ENCODE measurements around the gene BATF3.

BATF3 gene

DNA sequence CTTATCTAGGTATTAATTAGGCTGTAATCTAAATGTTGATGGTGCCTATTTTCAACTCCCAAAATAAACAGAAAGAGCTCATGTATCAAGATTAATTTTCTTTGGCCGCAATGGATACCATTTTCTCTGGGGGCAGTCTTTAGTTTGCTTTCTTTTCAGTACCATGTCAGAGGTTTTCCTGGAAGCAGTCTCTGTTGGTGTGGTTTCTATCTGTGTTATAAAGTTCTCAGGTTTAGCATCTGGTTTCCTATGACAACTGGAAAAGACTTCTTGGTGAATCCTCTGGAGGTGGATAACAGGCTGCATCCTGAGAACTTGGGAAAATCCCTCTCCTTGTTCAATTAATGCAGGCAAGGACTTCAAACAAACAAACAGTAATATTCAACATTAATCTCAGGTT, 38.7 kb upstream of the BATF3 start:
- Histone ChIP-seq H3K9me3 (replicated peaks in 1 of 2; ENCODE audit: control insufficient read depth in 2 of 2, insufficient read depth in 1 of 2, low read depth in 1 of 2, low read length in 2 of 2) (peaks cover 0 to 14% of the 10 kb centered on the region in 2 donors), H3K79me1 (ENCODE audit: low read depth, low read length) (no peaks in the 10 kb centered on the region), H3K9ac (ENCODE audit: low read depth, low read length, poor library complexity) (no peak overlapping the region), H2BK12ac (ENCODE audit: low read length) (no peak overlapping the region), H3K4me3 (ENCODE audit: low read length in 2 of 2) (no peak overlapping the region), H3K4ac (ENCODE audit: low read length) (no peak overlapping the region), H2AFZ (ENCODE audit: low read length) (no peak overlapping the region), H4K8ac (ENCODE audit: low read depth, low read length) (no peak overlapping the region), H2BK15ac (ENCODE audit: low read length) (no peak overlapping the region), H2AK5ac (ENCODE audit: low read depth, low read length) (no peak overlapping the region), H3K27ac (replicated peaks; ENCODE audit: low read length) (no peak overlapping the region), H2BK120ac (ENCODE audit: low read depth, low read length) (no peak overlapping the region), H2BK5ac (ENCODE audit: low read length) (no peak overlapping the region), H3K14ac (ENCODE audit: low read length) (no peak overlapping the region), H3K4me1 (ENCODE audit: control insufficient read depth in 2 of 2, insufficient read depth in 1 of 2, low read depth in 1 of 2, low read length in 2 of 2) (no peaks in the 10 kb centered on the region), H3K27me3 (ENCODE audit: control insufficient read depth in 3 of 3, insufficient read depth in 3 of 3, low read depth in 1 of 3, low read length in 3 of 3) (no peaks in the 10 kb centered on the region), H3K36me3 (replicated peaks in 1 of 2; ENCODE audit: control insufficient read depth in 2 of 2, insufficient read depth in 2 of 2, low read length in 2 of 2) (peaks cover 3 to 53% of the 10 kb centered on the region in 2 donors), H3K4me2 (ENCODE audit: insufficient read depth, low read length, poor library complexity, severe bottlenecking) (no peak overlapping the region), H3K18ac (ENCODE audit: low read length) (no peak overlapping the region), H3K23ac (ENCODE audit: low read depth, low read length, poor library complexity) (no peak overlapping the region), H4K91ac (ENCODE audit: low read depth, low read length, poor library complexity) (no peak overlapping the region)
- no CpG with 5 or more reads among the region's 1 CpG for WGBS, 2 donors (ENCODE audit: extremely low coverage in 2 of 2, insufficient read length in 2 of 2, insufficient replicate concordance in 1 of 2)
- DNase-seq (ENCODE audit: low spot score): no peak

DNA sequence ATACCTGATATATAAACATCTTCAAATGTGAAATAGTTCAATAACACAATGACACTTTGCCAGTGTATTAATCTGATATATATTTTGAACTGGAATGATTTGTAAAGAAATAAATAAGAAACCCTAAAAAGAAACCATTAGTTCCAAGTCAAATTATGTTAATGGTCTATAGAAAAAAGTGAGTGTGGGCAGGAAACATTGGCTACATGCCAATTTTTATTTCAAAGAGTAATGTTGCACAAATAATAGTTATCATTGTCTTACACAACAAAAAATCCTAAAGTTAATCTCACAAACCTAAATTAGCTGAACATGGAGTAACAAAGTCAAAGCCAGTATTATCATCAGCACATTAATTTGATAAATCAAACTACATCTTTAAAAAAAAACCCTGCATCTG, 37.9 kb upstream of the BATF3 start:
- Histone ChIP-seq H3K18ac (ENCODE audit: low read length) (no peak overlapping the region), H3K4ac (ENCODE audit: low read length) (no peak overlapping the region), H3K4me1 (ENCODE audit: control insufficient read depth in 2 of 2, insufficient read depth in 1 of 2, low read depth in 1 of 2, low read length in 2 of 2) (no peaks in the 10 kb centered on the region), H3K36me3 (replicated peaks in 1 of 2; ENCODE audit: control insufficient read depth in 2 of 2, insufficient read depth in 2 of 2, low read length in 2 of 2) (peaks cover 3 to 57% of the 10 kb centered on the region in 2 donors), H3K14ac (ENCODE audit: low read length) (no peak overlapping the region), H3K9me3 (replicated peaks in 1 of 2; ENCODE audit: control insufficient read depth in 2 of 2, insufficient read depth in 1 of 2, low read depth in 1 of 2, low read length in 2 of 2) (peaks cover 0 to 14% of the 10 kb centered on the region in 2 donors), H3K4me2 (ENCODE audit: insufficient read depth, low read length, poor library complexity, severe bottlenecking) (no peak overlapping the region), H3K4me3 (ENCODE audit: low read length in 2 of 2) (no peak overlapping the region), H4K91ac (ENCODE audit: low read depth, low read length, poor library complexity) (no peak overlapping the region), H3K23ac (ENCODE audit: low read depth, low read length, poor library complexity) (no peak overlapping the region), H2BK12ac (ENCODE audit: low read length) (no peak overlapping the region), H2AFZ (ENCODE audit: low read length) (no peak overlapping the region), H3K27ac (replicated peaks; ENCODE audit: low read length) (no peak overlapping the region), H2BK120ac (ENCODE audit: low read depth, low read length) (no peak overlapping the region), H2BK15ac (ENCODE audit: low read length) (no peak overlapping the region), H3K27me3 (ENCODE audit: control insufficient read depth in 3 of 3, insufficient read depth in 3 of 3, low read depth in 1 of 3, low read length in 3 of 3) (no peaks in the 10 kb centered on the region), H2AK5ac (ENCODE audit: low read depth, low read length) (no peak overlapping the region), H2BK5ac (ENCODE audit: low read length) (no peak overlapping the region), H3K9ac (ENCODE audit: low read depth, low read length, poor library complexity) (no peak overlapping the region), H3K79me1 (ENCODE audit: low read depth, low read length) (no peaks in the 10 kb centered on the region), H4K8ac (ENCODE audit: low read depth, low read length) (no peak overlapping the region)
- DNase-seq (ENCODE audit: low spot score): no peak

DNA sequence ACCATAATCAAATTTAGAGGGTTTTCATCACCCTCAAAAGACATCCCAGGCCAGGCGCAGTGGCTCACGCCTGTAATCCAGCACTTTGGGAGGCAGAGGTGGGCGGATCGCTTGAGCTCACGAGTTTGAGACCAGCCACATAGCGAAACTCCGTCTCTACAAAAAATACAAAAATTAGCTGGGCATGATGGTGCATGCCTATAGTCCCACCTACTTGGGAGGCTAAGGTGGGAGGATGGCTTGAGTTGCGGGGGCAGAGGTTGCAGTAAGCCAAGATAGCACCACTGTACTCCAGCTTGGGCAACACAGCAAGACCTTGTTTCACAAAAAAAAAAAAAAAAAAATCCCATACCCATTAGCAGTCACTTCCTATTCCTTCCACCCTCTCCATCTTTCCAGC, 33.5 kb upstream of the BATF3 start:
- Histone ChIP-seq H3K79me1 (ENCODE audit: low read depth, low read length) (no peaks in the 10 kb centered on the region), H3K4me3 (ENCODE audit: low read length in 2 of 2) (no peak overlapping the region), H3K14ac (ENCODE audit: low read length) (no peak overlapping the region), H3K27me3 (ENCODE audit: control insufficient read depth in 3 of 3, insufficient read depth in 3 of 3, low read depth in 1 of 3, low read length in 3 of 3) (no peaks in the 10 kb centered on the region), H3K9me3 (replicated peaks in 1 of 2; ENCODE audit: control insufficient read depth in 2 of 2, insufficient read depth in 1 of 2, low read depth in 1 of 2, low read length in 2 of 2) (no peaks in the 10 kb centered on the region), H2BK12ac (ENCODE audit: low read length) (no peak overlapping the region), H3K9ac (ENCODE audit: low read depth, low read length, poor library complexity) (no peak overlapping the region), H3K4me2 (ENCODE audit: insufficient read depth, low read length, poor library complexity, severe bottlenecking) (no peak overlapping the region), H3K18ac (ENCODE audit: low read length) (no peak overlapping the region), H3K36me3 (replicated peaks in 1 of 2; ENCODE audit: control insufficient read depth in 2 of 2, insufficient read depth in 2 of 2, low read length in 2 of 2) (peaks cover 0 to 36% of the 10 kb centered on the region in 2 donors), H3K4ac (ENCODE audit: low read length) (no peak overlapping the region), H2AFZ (ENCODE audit: low read length) (no peak overlapping the region), H3K4me1 (ENCODE audit: control insufficient read depth in 2 of 2, insufficient read depth in 1 of 2, low read depth in 1 of 2, low read length in 2 of 2) (no peaks in the 10 kb centered on the region), H3K27ac (replicated peaks; ENCODE audit: low read length) (no peak overlapping the region), H4K8ac (ENCODE audit: low read depth, low read length) (no peak overlapping the region), H2BK5ac (ENCODE audit: low read length) (no peak overlapping the region), H2AK5ac (ENCODE audit: low read depth, low read length) (no peak overlapping the region), H2BK120ac (ENCODE audit: low read depth, low read length) (no peak overlapping the region), H4K91ac (ENCODE audit: low read depth, low read length, poor library complexity) (no peak overlapping the region), H2BK15ac (ENCODE audit: low read length) (no peak overlapping the region), H3K23ac (ENCODE audit: low read depth, low read length, poor library complexity) (no peak overlapping the region)
- WGBS, 2 donors (ENCODE audit: extremely low coverage in 2 of 2, insufficient read length in 2 of 2, insufficient replicate concordance in 1 of 2): no CpG with 5 or more reads among the region's 8 CpGs
- DNase-seq (ENCODE audit: low spot score): no peak

DNA sequence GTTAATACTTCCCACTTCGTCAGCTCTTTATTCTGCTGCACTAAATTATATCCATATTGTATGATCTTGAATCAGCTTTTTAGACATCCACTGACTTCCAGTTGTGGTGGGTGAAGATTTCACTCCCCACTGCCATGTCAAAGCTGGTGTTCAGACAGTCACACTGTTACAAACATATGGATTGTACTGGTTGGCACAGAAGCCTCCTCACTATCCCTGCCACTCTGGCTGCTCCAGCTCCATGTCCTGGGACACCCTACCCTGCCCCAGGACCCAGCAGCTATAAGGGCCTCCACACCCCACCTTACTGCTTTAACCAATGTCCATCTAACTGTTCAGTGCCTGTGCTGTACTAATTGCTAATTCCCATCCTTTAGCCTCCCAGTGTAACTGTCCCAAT, 32.0 kb upstream of the BATF3 start:
- H3K4me1 ChIP-seq (ENCODE audit: control insufficient read depth in 2 of 2, insufficient read depth in 1 of 2, low read depth in 1 of 2, low read length in 2 of 2): no peaks in the 10 kb centered on the region
- no peak overlapping the region for H2AK5ac ChIP-seq (ENCODE audit: low read depth, low read length)
- no peak overlapping the region for H3K4me2 ChIP-seq (ENCODE audit: insufficient read depth, low read length, poor library complexity, severe bottlenecking)
- WGBS, 2 donors (ENCODE audit: extremely low coverage in 2 of 2, insufficient read length in 2 of 2, insufficient replicate concordance in 1 of 2): no CpG with 5 or more reads among the region's 1 CpG
- no peak overlapping the region for H2AFZ ChIP-seq (ENCODE audit: low read length)
- no peak overlapping the region for H4K8ac ChIP-seq (ENCODE audit: low read depth, low read length)
- no peak overlapping the region for H4K91ac ChIP-seq (ENCODE audit: low read depth, low read length, poor library complexity)
- H3K27ac ChIP-seq (replicated peaks; ENCODE audit: low read length): no peak overlapping the region
- H3K9me3 ChIP-seq (replicated peaks in 1 of 2; ENCODE audit: control insufficient read depth in 2 of 2, insufficient read depth in 1 of 2, low read depth in 1 of 2, low read length in 2 of 2): peaks cover 0 to under 1% of the 10 kb centered on the region in 2 donors
- H3K4me3 ChIP-seq (ENCODE audit: low read length in 2 of 2): no peak overlapping the region
- H2BK5ac ChIP-seq (ENCODE audit: low read length): no peak overlapping the region
- no peak overlapping the region for H3K14ac ChIP-seq (ENCODE audit: low read length)
- H3K36me3 ChIP-seq (replicated peaks in 1 of 2; ENCODE audit: control insufficient read depth in 2 of 2, insufficient read depth in 2 of 2, low read length in 2 of 2): peaks cover 0 to 30% of the 10 kb centered on the region in 2 donors
- no peak overlapping the region for H3K4ac ChIP-seq (ENCODE audit: low read length)
- no peak overlapping the region for H2BK12ac ChIP-seq (ENCODE audit: low read length)
- DNase-seq (ENCODE audit: low spot score): no peak
- H3K23ac ChIP-seq (ENCODE audit: low read depth, low read length, poor library complexity): no peak overlapping the region
- no peaks in the 10 kb centered on the region for H3K79me1 ChIP-seq (ENCODE audit: low read depth, low read length)
- no peak overlapping the region for H2BK120ac ChIP-seq (ENCODE audit: low read depth, low read length)
- no peak overlapping the region for H2BK15ac ChIP-seq (ENCODE audit: low read length)
- no peak overlapping the region for H3K9ac ChIP-seq (ENCODE audit: low read depth, low read length, poor library complexity)
- no peak overlapping the region for H3K18ac ChIP-seq (ENCODE audit: low read length)
- no peaks in the 10 kb centered on the region for H3K27me3 ChIP-seq (ENCODE audit: control insufficient read depth in 3 of 3, insufficient read depth in 3 of 3, low read depth in 1 of 3, low read length in 3 of 3)
